OCI-LY3 (cell line): ENCODE measurements around the gene CPSF4.

Source experiments
- H2AFZ ChIP-seq: fragments of 200-600, 300-600 bp; shearing (Covaris generic); 2 replicates; pipeline ENCODE4 v1.6.0; 2014; ENCODE audit warnings: antibody characterized with exemption, low read depth, low read length
- H3K27ac ChIP-seq: fragments of 200-600, 300-600 bp; sonication (generic); 2 replicates; pipeline ENCODE4 v1.5.1; 2014; ENCODE audit warnings: mild to moderate bottlenecking, low read length, moderate library complexity, mixed read lengths
- H3K27me3 ChIP-seq: fragments of 200-600, 300-600 bp; sonication (generic); 2 replicates; pipeline ENCODE4 v1.6.1; 2014; ENCODE audit warnings: low read depth, low read length, mixed read lengths
- H3K36me3 ChIP-seq: fragments of 200-600, 300-600 bp; sonication (generic); replicated peaks from 2 replicates; pipeline ENCODE3; 2014; ENCODE audit warnings: low read depth, low read length, mixed read lengths
- H3K4me1 ChIP-seq: fragments of 300-600, 200-600 bp; sonication (generic); 2 replicates; pipeline ENCODE4 v1.6.1; 2014; ENCODE audit warnings: low read length, mixed read lengths
- H3K4me2 ChIP-seq: fragments of 200-600, 300-600 bp; sonication (generic); 2 replicates; pipeline ENCODE4 v1.6.1; 2014; ENCODE audit warnings: low read length, mixed read lengths
- H3K4me3 ChIP-seq: fragments of 300-600, 200-600 bp; sonication (generic); 2 replicates; pipeline ENCODE4 v1.5.1; 2014; ENCODE audit warnings: antibody characterized with exemption, mild to moderate bottlenecking, low read length, moderate library complexity
- H3K79me2 ChIP-seq: fragments of 300-600, 200-600 bp; shearing (Covaris generic); 2 replicates; pipeline ENCODE4 v1.6.1; 2014; ENCODE audit warnings: mild to moderate bottlenecking, low read length, mixed read lengths
- H3K9ac ChIP-seq: fragments of 300-600, 200-600 bp; shearing (Covaris generic); 2 replicates; pipeline ENCODE4 v1.6.0; 2014; ENCODE audit warnings: mild to moderate bottlenecking, low read length, moderate library complexity
- H3K9me3 ChIP-seq: fragments of 200-600, 300-600 bp; shearing (Covaris generic); 2 replicates; pipeline ENCODE4 v1.6.1; 2014; ENCODE audit warnings: low read length, mixed read lengths; ENCODE audit not compliant: insufficient read depth
- H4K20me1 ChIP-seq: fragments of 200-600, 300-600 bp; sonication (generic); 2 replicates; pipeline ENCODE4 v1.6.1; 2016; ENCODE audit warnings: low read length, mixed read lengths; ENCODE audit not compliant: insufficient read depth
- EZH2phosphoT487 ChIP-seq: fragments of 200-600 bp; shearing (Covaris generic); IDR thresholded peaks from 2 replicates; pipeline ENCODE4 v1.6.1; 2018; ENCODE audit warnings: antibody characterized with exemption, mixed run types, low read depth
- TF ChIP-seq, protein P1 (sequence below): fragments of 200-600, 300-600 bp; sonication (generic); IDR thresholded peaks from 2 replicates; pipeline ENCODE4 v1.5.1; 2014; ENCODE audit warnings: antibody characterized with exemption, low read length, low read depth

The CPSF4 gene

DNA sequence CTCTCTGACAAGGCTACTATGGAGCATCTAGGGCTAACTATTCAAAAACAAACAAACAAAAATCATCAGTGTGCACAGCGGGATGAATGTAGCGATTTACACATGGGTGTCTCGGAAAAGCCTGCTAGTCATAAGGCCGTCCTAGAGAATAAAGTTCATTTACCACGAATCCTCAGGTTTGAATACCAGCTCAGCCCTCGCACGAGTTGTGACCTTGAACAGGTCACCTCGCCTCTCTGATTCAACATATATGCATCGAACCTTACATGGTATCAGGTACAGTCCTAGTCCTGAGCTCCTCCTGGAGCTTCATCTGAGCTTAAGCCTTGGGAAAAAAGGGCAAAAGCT, 26.7 kb downstream of the CPSF4 start:
- H3K9ac ChIP-seq, result peak overlapping the region; percentile 91
- no peak overlapping the region; the same call in 1 of the 2 replicates for H2AFZ ChIP-seq
- no peaks in the 10 kb centered on the region for H3K27me3 ChIP-seq
- TF ChIP-seq EZH2phosphoT487, result no peak
- TF ChIP-seq, protein P1, sequence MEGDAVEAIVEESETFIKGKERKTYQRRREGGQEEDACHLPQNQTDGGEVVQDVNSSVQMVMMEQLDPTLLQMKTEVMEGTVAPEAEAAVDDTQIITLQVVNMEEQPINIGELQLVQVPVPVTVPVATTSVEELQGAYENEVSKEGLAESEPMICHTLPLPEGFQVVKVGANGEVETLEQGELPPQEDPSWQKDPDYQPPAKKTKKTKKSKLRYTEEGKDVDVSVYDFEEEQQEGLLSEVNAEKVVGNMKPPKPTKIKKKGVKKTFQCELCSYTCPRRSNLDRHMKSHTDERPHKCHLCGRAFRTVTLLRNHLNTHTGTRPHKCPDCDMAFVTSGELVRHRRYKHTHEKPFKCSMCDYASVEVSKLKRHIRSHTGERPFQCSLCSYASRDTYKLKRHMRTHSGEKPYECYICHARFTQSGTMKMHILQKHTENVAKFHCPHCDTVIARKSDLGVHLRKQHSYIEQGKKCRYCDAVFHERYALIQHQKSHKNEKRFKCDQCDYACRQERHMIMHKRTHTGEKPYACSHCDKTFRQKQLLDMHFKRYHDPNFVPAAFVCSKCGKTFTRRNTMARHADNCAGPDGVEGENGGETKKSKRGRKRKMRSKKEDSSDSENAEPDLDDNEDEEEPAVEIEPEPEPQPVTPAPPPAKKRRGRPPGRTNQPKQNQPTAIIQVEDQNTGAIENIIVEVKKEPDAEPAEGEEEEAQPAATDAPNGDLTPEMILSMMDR, result no peak
- peak overlapping the region; percentile 52 for H3K27ac ChIP-seq
- H3K36me3 ChIP-seq, result peaks cover 19% of the 10 kb centered on the region
- H3K4me3 ChIP-seq, result peak overlapping the region; percentile 90
- peaks cover 7% of the 10 kb centered on the region for H3K4me1 ChIP-seq
- H3K9me3 ChIP-seq, result no peaks in the 10 kb centered on the region
- H3K79me2 ChIP-seq, result peaks cover 59% of the 10 kb centered on the region
- peak overlapping the region; percentile 97 for H3K4me2 ChIP-seq
- 0 out of 2 replicates have a peak, but pooled peaks cover 8% of the 10 kb centered on the region for H4K20me1 ChIP-seq

DNA sequence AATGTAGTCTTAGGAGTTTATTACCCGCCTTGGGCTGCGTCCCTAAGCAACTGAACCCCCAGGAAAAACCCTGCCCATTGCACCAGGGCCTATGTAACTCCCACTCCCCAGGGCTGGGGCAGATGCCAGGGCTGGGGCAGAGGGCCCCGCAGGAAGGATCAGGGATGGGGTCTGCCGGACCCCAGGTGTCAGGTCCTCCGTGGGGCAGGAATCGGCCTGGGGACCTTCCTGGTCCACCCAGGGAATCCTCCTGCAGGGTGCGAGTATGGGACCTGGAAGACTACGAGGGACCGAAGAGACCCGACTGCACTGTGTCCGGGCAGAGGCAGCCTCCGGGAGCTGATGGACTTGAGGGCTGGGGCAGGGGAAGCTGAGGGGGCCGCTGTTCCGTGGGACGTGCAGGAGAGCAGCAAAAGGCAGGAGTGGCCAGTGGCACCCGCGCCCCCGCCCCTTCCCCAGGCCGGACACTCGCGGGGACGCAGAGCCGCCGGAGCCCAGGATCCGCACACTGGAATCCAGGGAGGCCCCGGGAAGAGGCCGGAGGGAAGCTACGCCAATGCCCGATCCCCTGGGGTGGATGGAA, 29.7 kb downstream of the CPSF4 start:
- peaks cover 5% of the 10 kb centered on the region for H3K36me3 ChIP-seq

DNA sequence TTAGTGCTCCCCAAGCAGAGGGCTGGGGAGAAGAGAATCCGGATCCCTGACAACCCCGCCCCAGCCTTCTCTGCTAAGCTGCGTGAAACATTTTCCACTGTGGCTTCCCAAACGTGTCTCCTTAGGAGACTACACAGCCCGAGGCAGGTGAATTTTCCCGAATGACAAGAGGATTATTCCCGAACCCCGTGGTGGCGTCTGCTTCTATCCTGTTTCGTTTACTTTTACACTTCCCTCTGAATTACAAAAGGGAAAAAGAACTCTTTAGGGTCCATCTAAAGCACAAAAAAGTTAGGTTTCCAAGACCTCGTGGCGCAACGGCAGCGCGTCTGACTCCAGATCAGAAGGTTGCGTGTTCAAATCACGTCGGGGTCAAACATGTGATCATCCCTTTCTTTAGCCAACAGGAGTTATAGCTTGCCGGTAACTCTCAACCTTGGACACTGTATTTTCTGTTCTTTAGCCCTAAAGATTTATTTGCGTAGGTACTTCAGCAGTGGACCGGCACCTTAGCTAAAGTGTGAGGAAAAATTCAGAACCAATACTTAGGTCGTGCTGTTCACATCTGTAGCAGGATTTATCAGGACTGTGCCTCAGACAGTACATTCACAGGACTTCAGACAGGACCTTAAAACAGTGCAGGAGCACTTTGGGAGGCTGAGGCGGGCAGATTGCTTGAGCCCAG, 30.8 kb downstream of the CPSF4 start:
- no peak overlapping the region for H3K9ac ChIP-seq
- H3K27me3 ChIP-seq, result no peaks in the 10 kb centered on the region
- no peaks in the 10 kb centered on the region for H3K36me3 ChIP-seq
- H2AFZ ChIP-seq, result no peak overlapping the region
- H3K79me2 ChIP-seq, result peaks cover 36% of the 10 kb centered on the region
- H3K9me3 ChIP-seq, result no peaks in the 10 kb centered on the region
- no peak overlapping the region for H3K4me3 ChIP-seq
- H4K20me1 ChIP-seq, result no peaks in the 10 kb centered on the region
- no peak for TF ChIP-seq EZH2phosphoT487
- TF ChIP-seq, protein P1, result no peak
- no peak overlapping the region for H3K4me2 ChIP-seq
- peaks cover 15% of the 10 kb centered on the region for H3K4me1 ChIP-seq
- no peak overlapping the region for H3K27ac ChIP-seq

More for the DNA sequence above, 29.7 kb downstream of the CPSF4 start:
- TF ChIP-seq EZH2phosphoT487, result no peak
- TF ChIP-seq, protein P1, result no peak
- Histone ChIP-seq H3K4me2 (no peak overlapping the region), H3K4me3 (no peak overlapping the region), H3K9ac (no peak overlapping the region), H3K79me2 (peaks cover 36% of the 10 kb centered on the region), H3K9me3 (no peaks in the 10 kb centered on the region), H3K27me3 (no peaks in the 10 kb centered on the region), H4K20me1 (no peaks in the 10 kb centered on the region), H3K27ac (no peak overlapping the region), H2AFZ (no peak overlapping the region), H3K4me1 (peaks cover 10% of the 10 kb centered on the region)

DNA sequence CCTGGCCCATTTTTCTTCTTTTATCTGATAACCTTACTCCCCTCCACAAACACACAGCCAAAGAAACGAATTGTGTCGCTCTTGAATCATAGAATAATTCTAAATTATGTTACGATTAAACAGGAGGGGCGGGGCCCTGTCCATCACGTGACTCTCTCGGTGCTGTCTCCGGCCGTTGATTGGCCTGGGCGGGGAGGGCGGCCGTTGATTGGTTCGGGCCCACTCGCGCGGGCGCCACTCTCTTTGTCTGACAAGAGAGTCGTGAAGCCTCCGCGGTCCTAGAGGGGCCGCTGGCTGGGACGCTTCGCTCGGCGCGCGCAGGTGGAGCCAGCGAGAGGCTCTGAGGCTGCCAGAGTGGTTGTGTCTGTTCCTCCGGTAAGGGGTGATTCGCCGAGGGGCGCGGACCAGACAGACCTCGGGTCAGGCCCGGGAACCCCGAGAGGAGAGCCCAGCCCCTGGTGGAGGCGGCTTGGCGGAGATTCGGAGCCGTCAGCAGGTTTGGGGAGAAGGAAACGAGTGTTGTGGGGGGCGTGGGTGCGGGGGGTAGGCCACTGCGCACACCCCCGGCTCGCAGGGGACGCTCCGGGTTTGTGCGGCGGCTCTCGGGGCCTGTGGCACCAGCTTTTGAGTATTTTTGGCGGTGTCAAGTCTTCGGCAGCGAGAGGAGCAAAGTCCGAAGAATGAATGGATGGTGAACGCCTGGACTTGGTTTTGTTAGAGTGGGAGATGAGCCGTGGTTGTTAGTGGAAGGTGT, 34.0 kb downstream of the CPSF4 start, which contains the start of gene ZNF789:
Gene ZNF789 (plus strand): TSS at position 330 of the 754 bp plus-strand sequence. CDS start 3,567 bp downstream, outside the sequence.
- Histone ChIP-seq H3K27me3 (no peaks in the 10 kb centered on the region), H4K20me1 (no peaks in the 10 kb centered on the region), H3K27ac (peak within 1 kb of the TSS; percentile 67), H3K79me2 (peaks cover 50% of the 10 kb centered on the region), H2AFZ (peak within 1 kb of the TSS; percentile 82), H3K4me2 (peak within 1 kb of the TSS; percentile 66), H3K4me1 (peaks cover 9% of the 10 kb centered on the region; the same call in 1 of the 2 replicates), H3K9ac (peak within 1 kb of the TSS; percentile 82), H3K9me3 (no peaks in the 10 kb centered on the region), H3K4me3 (peak within 1 kb of the TSS; percentile 90), H3K36me3 (peaks cover 9% of the 10 kb centered on the region)
- TF ChIP-seq, protein P1, result no peak
- no peak for TF ChIP-seq EZH2phosphoT487
